Endothelial cell of umbilical vein (primary cell): ENCODE data around the gene PHOX2A. TPM values are rescaled to one million over a fixed set of nuclear protein-coding genes. Genes with fewer than 3 reads are reported as not detected.

ENCODE experiments used
- BruUV-seq: library from RNA; stranded (reverse); fragments of 400-500 nt; replicated peaks from 2 replicates; lab custom pipeline; 2021; lab: Mats Ljungman, UMichigan
- CTCF ChIA-PET: fragments of 300-600, 350-600 bp; sonication (Branson Sonifier 250); formaldehyde crosslinking; loops from one replicate; lab custom pipeline; 2021; ENCODE audit warnings: antibody characterized with exemption, inconsistent platforms; lab: Charles Lee
- POLR2A ChIA-PET: fragments of 300-600, 350-600 bp; sonication (Branson Sonifier 250); formaldehyde crosslinking; loops from one replicate; lab custom pipeline; 2021; ENCODE audit warnings: antibody characterized with exemption, inconsistent platforms; lab: Charles Lee
- DNase-seq: peaks from one replicate; pipeline ENCODE4 v3.0.0-alpha.2; 2011; ENCODE audit warnings: low read depth, low spot score
- FAIRE-seq: peaks from 2 replicates; lab custom pipeline; 2011; peaks lifted over from hg19 to GRCh38; lab: Jason Lieb, UNC
- H2AFZ ChIP-seq: 2 replicates; pipeline ENCODE4 v1.6.0; 2012; ENCODE audit warnings: low read depth, low read length, control low read depth, inconsistent platforms
- H3K27ac ChIP-seq: 2 replicates; pipeline ENCODE4 v1.5.1; 2011; ENCODE audit warnings: low read depth, mild to moderate bottlenecking, control low read depth, low read length, moderate library complexity; ENCODE audit not compliant: insufficient read depth
- H3K27me3 ChIP-seq, 2 experiments: 2 replicates each; pipeline versions ENCODE4 v1.6.0 to v1.6.1; 2011; ENCODE audit warnings: low read length in 2 of 2, mixed read lengths in 1 of 2; ENCODE audit not compliant: control insufficient read depth in 2 of 2, insufficient read depth in 2 of 2
- H3K36me3 ChIP-seq, 2 experiments: 2 replicates in 1 of 2; 3 replicates in 1 of 2; pipeline ENCODE4 v1.5.1; 2011; ENCODE audit warnings: low read length in 2 of 2, mild to moderate bottlenecking in 1 of 2, moderate library complexity in 1 of 2; ENCODE audit not compliant: control insufficient read depth in 2 of 2, insufficient read depth in 2 of 2; ENCODE audit errors: extremely low read depth in 1 of 2
- H3K4me1 ChIP-seq: 3 replicates; pipeline ENCODE4 v1.5.1; 2011; ENCODE audit warnings: mild to moderate bottlenecking, low read length; ENCODE audit not compliant: control insufficient read depth, insufficient read depth; ENCODE audit errors: extremely low read depth
- H3K4me2 ChIP-seq: 2 replicates; pipeline ENCODE4 v1.6.1; 2011; ENCODE audit warnings: low read length, control low read depth, mixed read lengths; ENCODE audit not compliant: insufficient read depth
- H3K4me3 ChIP-seq, 3 experiments: fragments of 200-600 bp in 1 of 3; sonication (generic), shearing (Covaris generic) in 1 of 3; replicated peaks in 1 of 3; 2 replicates each; pipeline ENCODE4 v1.5.1; 2011 to 2016; ENCODE audit warnings: control low read depth in 3 of 3, low read length in 3 of 3, mild to moderate bottlenecking in 2 of 3, inconsistent platforms in 1 of 3, low read depth in 1 of 3, moderate library complexity in 1 of 3; ENCODE audit not compliant: insufficient read depth in 1 of 3
- H3K79me2 ChIP-seq: 2 replicates; pipeline ENCODE4 v1.6.0; 2012; ENCODE audit warnings: low read length, inconsistent platforms; ENCODE audit not compliant: control insufficient read depth, insufficient read depth
- H3K9ac ChIP-seq: replicated peaks from 2 replicates; pipeline ENCODE3; 2011; ENCODE audit warnings: low read length, control low read depth; ENCODE audit not compliant: insufficient read depth; ENCODE audit errors: extremely low read depth
- H3K9me1 ChIP-seq: replicated peaks from 3 replicates; pipeline ENCODE4 v1.6.0; 2011; ENCODE audit warnings: mild to moderate bottlenecking, low read length; ENCODE audit not compliant: control insufficient read depth, insufficient read depth; ENCODE audit errors: extremely low read depth
- H3K9me3 ChIP-seq: replicated peaks from 2 replicates; pipeline ENCODE4 v1.5.1; 2012; ENCODE audit warnings: low read length, inconsistent platforms; ENCODE audit not compliant: control insufficient read depth, insufficient read depth
- H4K20me1 ChIP-seq: replicated peaks from 2 replicates; pipeline ENCODE3; 2011; ENCODE audit warnings: mild to moderate bottlenecking, low read length; ENCODE audit not compliant: control insufficient read depth, insufficient read depth; ENCODE audit errors: extremely low read depth
- EZH2 ChIP-seq: IDR thresholded peaks from 2 replicates; pipeline ENCODE4 v1.6.1; 2012; ENCODE audit warnings: borderline replicate concordance, low read depth, mild to moderate bottlenecking, moderate library complexity, low read length, inconsistent platforms; ENCODE audit not compliant: severe bottlenecking
- FOS ChIP-seq: IDR thresholded peaks from 2 replicates; pipeline ENCODE4 v1.6.1; 2011; ENCODE audit warnings: mild to moderate bottlenecking, low read length, moderate library complexity, borderline replicate concordance; ENCODE audit not compliant: insufficient read depth
- GATA2 ChIP-seq: IDR thresholded peaks from 2 replicates; pipeline ENCODE4 v1.7.0; 2011; ENCODE audit warnings: low read depth, mild to moderate bottlenecking, moderate library complexity, mixed read lengths, low read length; ENCODE audit not compliant: insufficient read length, insufficient read depth
- JUN ChIP-seq: IDR thresholded peaks from 2 replicates; pipeline ENCODE4 v1.6.1; 2011; ENCODE audit warnings: borderline replicate concordance, low read depth; ENCODE audit not compliant: insufficient read length, insufficient read depth
- MYC ChIP-seq: IDR thresholded peaks from one replicate; pipeline ENCODE4 v1.6.1; 2011; ENCODE audit warnings: mild to moderate bottlenecking, low read depth, low read length
- POLR2A ChIP-seq: IDR thresholded peaks from 2 replicates; pipeline ENCODE4 v1.6.1; 2012; ENCODE audit warnings: low read depth, mild to moderate bottlenecking, control low read depth, low read length
- POLR2AphosphoS5 ChIP-seq: IDR thresholded peaks from 2 replicates; pipeline ENCODE4 v1.6.1; 2012; ENCODE audit warnings: low read depth, mild to moderate bottlenecking, control low read depth, low read length, moderate library complexity; ENCODE audit not compliant: insufficient read depth
- dilution Hi-C: fragments of 300-500 bp; cut with MboI; formaldehyde crosslinking; loops from one replicate; pipeline ENCODE4 v1.15.0; 2019; ENCODE audit warnings: low sequenced_read_pairs; ENCODE audit not compliant: extremely low pct_ligation_motif_present
- intact Hi-C: fragments of 100-400 bp; cut with micrococcal nuclease; formaldehyde crosslinking; loops from one replicate; pipeline ENCODE4 v1.10.0; 2022
- polyA plus RNA-seq, 4 experiments: library from polyadenylated mRNA; depleted of rRNA in 3 of 4; stranded (reverse) in 3 of 4; unstranded in 1 of 4; fragments of >200 nt; gene quantifications; 2 replicates each; pipeline versions ENCODE4 v1.2.1 to v1.2.3, GENCODE V29; 2011 to 2012; ENCODE audit warnings: missing spikeins in 1 of 4
- total RNA-seq: library from RNA; stranded (reverse); gene quantifications from 2 replicates; pipeline ENCODE4 v1.2.3, GENCODE V29; 2021
- TF ChIP-seq, protein P1 (sequence below), 2 donors: IDR thresholded peaks; 1 replicate in 1 of 2; 2 replicates in 1 of 2; pipeline ENCODE4 v1.5.1; 2011; ENCODE audit warnings: low read length in 2 of 2, mild to moderate bottlenecking in 2 of 2, moderate library complexity in 2 of 2, control low read depth in 1 of 2, inconsistent platforms in 1 of 2, low read depth in 1 of 2; ENCODE audit not compliant: insufficient read depth in 1 of 2; ENCODE audit errors: extremely low read depth in 1 of 2
- TF ChIP-seq, protein P2 (sequence below): IDR thresholded peaks from 2 replicates; pipeline ENCODE4 v1.6.1; 2011; ENCODE audit not compliant: insufficient read depth, insufficient read length

PHOX2A gene
- total and polyA plus RNA-seq, 2 donors (not counting 3 experiments of a cell fraction or from before 2014, with no cell fraction given): not detected

DNA sequence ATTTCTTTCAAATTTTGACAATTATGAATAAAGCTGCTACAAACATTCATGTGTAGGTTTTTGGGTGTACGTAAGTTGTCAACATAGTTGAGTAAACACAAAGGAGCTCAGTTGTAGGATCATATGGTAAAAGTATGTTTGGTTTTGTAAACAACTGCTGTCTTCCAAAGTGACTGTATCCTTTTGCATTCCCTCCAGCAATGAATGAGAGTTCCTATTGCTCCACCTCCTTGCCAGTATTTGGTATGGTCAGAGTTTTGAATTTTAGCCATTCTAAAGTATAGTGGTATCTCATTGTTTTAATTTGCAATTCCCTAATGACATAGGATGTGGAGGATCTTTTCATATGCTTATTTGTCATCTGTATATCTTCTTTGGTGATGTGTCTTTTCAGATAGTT lies 28.0 kb upstream of the PHOX2A start:
- POLR2A ChIA-PET: no interaction called here
- no peak for FAIRE-seq
- H3K9me3 ChIP-seq: no peaks in the 10 kb centered on the region
- dilution Hi-C loops (no loop called here), intact Hi-C loops (no loop called here)
- no peaks in the 10 kb centered on the region for H3K4me1 ChIP-seq
- no TSS peak for BruUV-seq
- no peaks in the 10 kb centered on the region for H4K20me1 ChIP-seq
- no peaks in the 10 kb centered on the region for H3K9me1 ChIP-seq
- H3K4me3 ChIP-seq: no peak overlapping the region
- DNase-seq: no peak
- no peak overlapping the region for H3K4me2 ChIP-seq
- no peak overlapping the region for H3K27ac ChIP-seq
- H3K27me3 ChIP-seq: peaks cover 4% of the 10 kb centered on the region in 2 experiments
- no peaks in the 10 kb centered on the region for H3K79me2 ChIP-seq
- no peak overlapping the region for H2AFZ ChIP-seq
- TF ChIP-seq MYC: no peak
- TF ChIP-seq GATA2: no peak
- no peak for TF ChIP-seq EZH2
- TF ChIP-seq, protein P1, sequence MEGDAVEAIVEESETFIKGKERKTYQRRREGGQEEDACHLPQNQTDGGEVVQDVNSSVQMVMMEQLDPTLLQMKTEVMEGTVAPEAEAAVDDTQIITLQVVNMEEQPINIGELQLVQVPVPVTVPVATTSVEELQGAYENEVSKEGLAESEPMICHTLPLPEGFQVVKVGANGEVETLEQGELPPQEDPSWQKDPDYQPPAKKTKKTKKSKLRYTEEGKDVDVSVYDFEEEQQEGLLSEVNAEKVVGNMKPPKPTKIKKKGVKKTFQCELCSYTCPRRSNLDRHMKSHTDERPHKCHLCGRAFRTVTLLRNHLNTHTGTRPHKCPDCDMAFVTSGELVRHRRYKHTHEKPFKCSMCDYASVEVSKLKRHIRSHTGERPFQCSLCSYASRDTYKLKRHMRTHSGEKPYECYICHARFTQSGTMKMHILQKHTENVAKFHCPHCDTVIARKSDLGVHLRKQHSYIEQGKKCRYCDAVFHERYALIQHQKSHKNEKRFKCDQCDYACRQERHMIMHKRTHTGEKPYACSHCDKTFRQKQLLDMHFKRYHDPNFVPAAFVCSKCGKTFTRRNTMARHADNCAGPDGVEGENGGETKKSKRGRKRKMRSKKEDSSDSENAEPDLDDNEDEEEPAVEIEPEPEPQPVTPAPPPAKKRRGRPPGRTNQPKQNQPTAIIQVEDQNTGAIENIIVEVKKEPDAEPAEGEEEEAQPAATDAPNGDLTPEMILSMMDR (IDR thresholded peaks at IDR 0.05; ENCODE audit: extremely low read depth in 1 of 2, insufficient read depth in 1 of 2, low read depth in 1 of 2, low read length in 2 of 2): no peak
- TF ChIP-seq JUN: no peak
- TF ChIP-seq FOS: no peak
- TF ChIP-seq, protein P2, sequence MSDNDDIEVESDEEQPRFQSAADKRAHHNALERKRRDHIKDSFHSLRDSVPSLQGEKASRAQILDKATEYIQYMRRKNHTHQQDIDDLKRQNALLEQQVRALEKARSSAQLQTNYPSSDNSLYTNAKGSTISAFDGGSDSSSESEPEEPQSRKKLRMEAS: no peak
- no peak for TF ChIP-seq POLR2AphosphoS5
- no peak for TF ChIP-seq POLR2A
- H3K36me3 ChIP-seq: no peaks in the 10 kb centered on the region
- H3K9ac ChIP-seq: no peak overlapping the region
- CTCF ChIA-PET: interaction anchor here (1.1 kb wide), 1 partner anchor 14 kb away, joined by 3 read pairs; no protein-coding TSS in a partner anchor
